K562 (cell line): ENCODE measurements around the gene ZNF860. TPM values are rescaled to one million over a fixed set of nuclear protein-coding genes. Genes with fewer than 3 reads are reported as not detected.

ENCODE experiments used
- ATAC-seq: fragments of 200-7000 bp; cut with Tn5 transposase; 3 replicates; pipeline ENCODE4 v1.9.1; 2020; ENCODE audit warnings: moderate library complexity
- BruUV-seq: library from RNA; stranded (reverse); fragments of 400-500 nt; replicated peaks from 2 replicates; lab custom pipeline; 2021; lab: Mats Ljungman, UMichigan
- CTCF ChIA-PET: fragments of 300-600 bp; formaldehyde crosslinking; extraction: SDS; loops from one replicate; lab custom pipeline; 2021; ENCODE audit warnings: low intra/inter-chr PET ratio; lab: Yijun Ruan, JAX
- POLR2A ChIA-PET: fragments of 300-600, 350-650 bp; sonication (Branson Sonifier 250); formaldehyde crosslinking; extraction: SDS; loops from one replicate; lab custom pipeline; 2021; ENCODE audit warnings: antibody characterized with exemption, inconsistent platforms; lab: Yijun Ruan, JAX
- DNase-seq, 4 experiments: peaks; one replicate each; pipeline versions ENCODE4 v3.0.0 to v3.0.0-alpha.2; 2011 to 2018; ENCODE audit warnings: low spot score in 3 of 4, mixed read lengths in 3 of 4; ENCODE audit errors: extremely low read depth in 1 of 4
- FAIRE-seq: peaks from 2 replicates; lab custom pipeline; 2011; peaks lifted over from hg19 to GRCh38; lab: Jason Lieb, UNC
- H2AFZ ChIP-seq: 2 replicates; pipeline ENCODE4 v1.6.0; 2011; ENCODE audit warnings: low read depth, low read length, control low read depth, inconsistent platforms
- H3K27ac ChIP-seq: fragments of 200-600 bp; 3 replicates; pipeline ENCODE4 v1.8.0; 2011; ENCODE audit warnings: low read depth, mild to moderate bottlenecking, control low read depth, inconsistent platforms, low read length, moderate library complexity, mixed read lengths; ENCODE audit errors: extremely low read depth
- H3K27me3 ChIP-seq, 2 experiments: fragments of 300-600 bp in 1 of 2; 2 replicates in 1 of 2; 3 replicates in 1 of 2; pipeline versions ENCODE4 v1.6.0 to v1.8.0; 2011; ENCODE audit warnings: inconsistent platforms in 2 of 2, low read length in 2 of 2, mild to moderate bottlenecking in 1 of 2, mixed read lengths in 1 of 2, moderate library complexity in 1 of 2; ENCODE audit not compliant: control insufficient read depth in 2 of 2, insufficient read depth in 2 of 2
- H3K36me3 ChIP-seq: fragments of 300-600 bp; 3 replicates; pipeline ENCODE4 v1.8.0; 2011; ENCODE audit warnings: mild to moderate bottlenecking, low read length, inconsistent platforms; ENCODE audit not compliant: control insufficient read depth, insufficient read depth
- H3K4me1 ChIP-seq, 2 experiments: fragments of 200-600 bp in 1 of 2; replicated peaks in 1 of 2; 2 replicates in 1 of 2; 3 replicates in 1 of 2; pipeline versions ENCODE4 v1.5.1 to v1.8.0; 2011; ENCODE audit warnings: inconsistent platforms in 2 of 2, low read length in 2 of 2, mild to moderate bottlenecking in 1 of 2, mixed read lengths in 1 of 2, moderate library complexity in 1 of 2; ENCODE audit not compliant: control insufficient read depth in 2 of 2, insufficient read depth in 2 of 2
- H3K4me2 ChIP-seq: 2 replicates; pipeline ENCODE4 v1.6.1; 2011; ENCODE audit warnings: low read length, control low read depth, inconsistent platforms, mixed read lengths; ENCODE audit not compliant: insufficient read depth
- H3K4me3 ChIP-seq: fragments of 200-600 bp; sonication (generic), shearing (Covaris generic); 2 replicates; pipeline ENCODE4 v1.5.1; 2016; ENCODE audit warnings: control low read depth, inconsistent platforms
- H3K79me2 ChIP-seq: fragments of 200-600 bp; 3 replicates; pipeline ENCODE4 v1.8.0; 2011; ENCODE audit warnings: low read length, inconsistent platforms; ENCODE audit not compliant: control insufficient read depth, insufficient read depth
- H3K9ac ChIP-seq, 2 experiments: 2 replicates each; pipeline versions ENCODE4 v1.6.0 to v1.6.1; 2011; ENCODE audit warnings: low read depth in 2 of 2, low read length in 2 of 2, control low read depth in 1 of 2, inconsistent platforms in 1 of 2, mild to moderate bottlenecking in 1 of 2, mixed read lengths in 1 of 2; ENCODE audit not compliant: insufficient read depth in 1 of 2
- H3K9me1 ChIP-seq: one replicate; pipeline ENCODE4 v1.6.0; 2011; ENCODE audit warnings: inconsistent platforms, mild to moderate bottlenecking, low read length, moderate library complexity; ENCODE audit not compliant: control insufficient read depth, insufficient read depth
- H3K9me3 ChIP-seq: replicated peaks from 2 replicates; pipeline ENCODE4 v1.5.1; 2011; ENCODE audit warnings: low read depth, low read length, inconsistent platforms; ENCODE audit not compliant: control insufficient read depth, insufficient read depth
- H4K20me1 ChIP-seq: replicated peaks from 2 replicates; pipeline ENCODE4 v1.6.1; 2011; ENCODE audit warnings: low read length, inconsistent platforms, mixed read lengths; ENCODE audit not compliant: control insufficient read depth, insufficient read depth
- ELF2 ChIP-seq: fragments of 250-450 bp; sonication (Bioruptor Pico); IDR thresholded peaks from 2 replicates; pipeline ENCODE4 v1.5.0; 2021; ENCODE audit warnings: mild to moderate bottlenecking
- ELF4 ChIP-seq: fragments of 450-650 bp; formaldehyde crosslinking; IDR thresholded peaks from 2 replicates; pipeline ENCODE4 v1.4.0; 2022; ENCODE audit warnings: missing genetic modification characterization
- HINFP ChIP-seq: fragments of 450-650 bp; conservative IDR thresholded peaks from 2 replicates; pipeline ENCODE4 v1.6.1; 2016; ENCODE audit warnings: missing genetic modification characterization, low read depth, mild to moderate bottlenecking, control low read depth, missing compliant biosample characterization
- HMG20B ChIP-seq: fragments of 250-450 bp; sonication (Bioruptor Pico); IDR thresholded peaks from 2 replicates; pipeline ENCODE4 v1.5.0; 2021; ENCODE audit warnings: mild to moderate bottlenecking
- SLC30A9 ChIP-seq: fragments of 250-450 bp; sonication (Bioruptor Pico); IDR thresholded peaks from 2 replicates; pipeline ENCODE4 v1.8.0; 2022; ENCODE audit warnings: mild to moderate bottlenecking, moderate library complexity
- ZNF224 ChIP-seq: sonication (generic); formaldehyde crosslinking; IDR thresholded peaks from 2 replicates; pipeline ENCODE4 v1.8.0; 2022; ENCODE audit warnings: mild to moderate bottlenecking, missing genetic modification reagents
- WGBS: fragments of 100-300 bp; shearing (Covaris generic); methylation state at CpG from one replicate; pipeline ENCODE4 v1.1.6; 2016; ENCODE audit warnings: low coverage, mixed read lengths; ENCODE audit not compliant: insufficient coverage; ENCODE audit errors: missing lambda C conversion rate; 5-methylcytosine and 5-hydroxymethylcytosine counted together
- in situ Hi-C: fragments of 300-500 bp; cut with MboI; formaldehyde crosslinking; loops from 4 replicates; pipeline ENCODE4 v1.15.0; 2018; ENCODE audit warnings: inconsistent platforms, mixed read lengths
- intact Hi-C: fragments of 100-400 bp; cut with micrococcal nuclease; formaldehyde crosslinking; loops from 2 replicates; pipeline ENCODE4 v1.14.2; 2022
- polyA plus RNA-seq, 8 experiments: library from polyadenylated mRNA; depleted of rRNA in 4 of 8; stranded (reverse) in 5 of 8; unstranded in 3 of 8; fragments of >200 nt; fragmentation: Nextera tagmentation in 2 of 8; fragmentation: Illumina TruSeq in 1 of 8; extraction: Ambion mirVana in 2 of 8; extraction: Trizol in 1 of 8; gene quantifications; 2 replicates each; pipeline versions ENCODE4 v1.2.1 to v1.2.3, GENCODE V29; 2011 to 2014; ENCODE audit warnings: inconsistent platforms in 1 of 8, missing spikeins in 1 of 8
- total RNA-seq, 7 experiments: library from RNA; depleted of rRNA in 6 of 7; stranded (reverse); fragments of >200 nt in 6 of 7; fragmentation: Illumina TruSeq in 2 of 7; extraction: Trizol in 2 of 7; gene quantifications; 2 replicates each; pipeline versions ENCODE4 v1.2.1 to v1.2.3, GENCODE V29; 2011 to 2021; ENCODE audit warnings: low replicate concordance in 1 of 7
- TF ChIP-seq, protein P1 (sequence below): fragments of 250-450 bp; sonication (Bioruptor Pico); IDR thresholded peaks from 2 replicates; pipeline ENCODE4 v1.8.0; 2022; ENCODE audit warnings: inconsistent platforms
- TF ChIP-seq, protein P2 (sequence below): fragments of 450-650 bp; IDR thresholded peaks from 2 replicates; pipeline ENCODE4 v1.7.0; 2016; ENCODE audit warnings: borderline replicate concordance
- TF ChIP-seq, protein P3 (sequence below): fragments of 150-350 bp; conservative IDR thresholded peaks from 2 replicates; pipeline ENCODE4 v1.6.1; 2014; ENCODE audit warnings: low read length

ZNF860 gene
- total and polyA plus RNA-seq, 9 of the 15 experiments (the other 6 are each of a cell fraction or from before 2014, with no cell fraction given), result not detected

DNA sequence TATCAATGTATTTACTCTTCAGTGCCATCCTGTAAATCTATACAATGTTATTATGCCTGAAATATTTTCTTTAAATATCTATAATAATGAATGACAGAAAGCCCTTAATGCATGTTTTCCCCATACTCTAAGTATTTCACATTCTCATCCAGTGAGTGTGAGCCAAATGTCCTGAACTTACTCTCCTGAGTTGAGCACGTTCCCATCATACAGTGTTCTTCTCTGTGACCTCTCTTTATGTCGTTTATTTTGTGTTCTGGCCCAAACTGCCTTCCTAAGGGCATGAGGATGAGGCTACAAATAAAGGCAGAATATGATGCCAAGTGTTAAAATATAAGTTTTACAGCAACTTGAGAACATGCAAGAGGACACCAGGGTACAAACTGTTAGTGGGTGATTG is 3.8 kb upstream of the ZNF860 start:
- Histone ChIP-seq H3K36me3 (no peaks in the 10 kb centered on the region), H3K4me2 (no peak overlapping the region), H3K9ac (no peak overlapping the region), H3K9me3 (no peaks in the 10 kb centered on the region), H3K4me3 (no peak overlapping the region), H3K27ac (no peak overlapping the region), H3K9me1 (no peaks in the 10 kb centered on the region), H3K79me2 (no peaks in the 10 kb centered on the region), H3K4me1 (peaks cover 0 to 14% of the 10 kb centered on the region in 2 experiments; a peak in 2 of 5 replicates), H2AFZ (no peak overlapping the region), H4K20me1 (no peaks in the 10 kb centered on the region; the same call in 1 of the 2 replicates), H3K27me3 (peaks cover 16 to 28% of the 10 kb centered on the region in 2 experiments; a peak in 4 of 5 replicates)
- CTCF ChIA-PET, result no interaction called here
- FAIRE-seq (no peak), DNase-seq (no peak), ATAC-seq (no peak)
- 0% methylated on average over 2 of the region's 2 CpGs for WGBS
- no TSS peak for BruUV-seq
- in situ Hi-C loops, result no loop called here
- TF ChIP-seq, protein P1, sequence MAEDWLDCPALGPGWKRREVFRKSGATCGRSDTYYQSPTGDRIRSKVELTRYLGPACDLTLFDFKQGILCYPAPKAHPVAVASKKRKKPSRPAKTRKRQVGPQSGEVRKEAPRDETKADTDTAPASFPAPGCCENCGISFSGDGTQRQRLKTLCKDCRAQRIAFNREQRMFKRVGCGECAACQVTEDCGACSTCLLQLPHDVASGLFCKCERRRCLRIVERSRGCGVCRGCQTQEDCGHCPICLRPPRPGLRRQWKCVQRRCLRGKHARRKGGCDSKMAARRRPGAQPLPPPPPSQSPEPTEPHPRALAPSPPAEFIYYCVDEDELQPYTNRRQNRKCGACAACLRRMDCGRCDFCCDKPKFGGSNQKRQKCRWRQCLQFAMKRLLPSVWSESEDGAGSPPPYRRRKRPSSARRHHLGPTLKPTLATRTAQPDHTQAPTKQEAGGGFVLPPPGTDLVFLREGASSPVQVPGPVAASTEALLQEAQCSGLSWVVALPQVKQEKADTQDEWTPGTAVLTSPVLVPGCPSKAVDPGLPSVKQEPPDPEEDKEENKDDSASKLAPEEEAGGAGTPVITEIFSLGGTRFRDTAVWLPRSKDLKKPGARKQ (CRISPR knock-in tag), result no peak
- TF ChIP-seq HINFP (tag) (no peak), HMG20B (CRISPR knock-in tag) (no peak), ELF4 (CRISPR knock-in tag) (no peak), SLC30A9 (CRISPR knock-in tag) (no peak), ZNF224 (CRISPR knock-in tag) (no peak), ELF2 (CRISPR knock-in tag) (no peak)
- TF ChIP-seq, protein P2, sequence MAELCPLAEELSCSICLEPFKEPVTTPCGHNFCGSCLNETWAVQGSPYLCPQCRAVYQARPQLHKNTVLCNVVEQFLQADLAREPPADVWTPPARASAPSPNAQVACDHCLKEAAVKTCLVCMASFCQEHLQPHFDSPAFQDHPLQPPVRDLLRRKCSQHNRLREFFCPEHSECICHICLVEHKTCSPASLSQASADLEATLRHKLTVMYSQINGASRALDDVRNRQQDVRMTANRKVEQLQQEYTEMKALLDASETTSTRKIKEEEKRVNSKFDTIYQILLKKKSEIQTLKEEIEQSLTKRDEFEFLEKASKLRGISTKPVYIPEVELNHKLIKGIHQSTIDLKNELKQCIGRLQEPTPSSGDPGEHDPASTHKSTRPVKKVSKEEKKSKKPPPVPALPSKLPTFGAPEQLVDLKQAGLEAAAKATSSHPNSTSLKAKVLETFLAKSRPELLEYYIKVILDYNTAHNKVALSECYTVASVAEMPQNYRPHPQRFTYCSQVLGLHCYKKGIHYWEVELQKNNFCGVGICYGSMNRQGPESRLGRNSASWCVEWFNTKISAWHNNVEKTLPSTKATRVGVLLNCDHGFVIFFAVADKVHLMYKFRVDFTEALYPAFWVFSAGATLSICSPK, result no peak
- TF ChIP-seq, protein P3, sequence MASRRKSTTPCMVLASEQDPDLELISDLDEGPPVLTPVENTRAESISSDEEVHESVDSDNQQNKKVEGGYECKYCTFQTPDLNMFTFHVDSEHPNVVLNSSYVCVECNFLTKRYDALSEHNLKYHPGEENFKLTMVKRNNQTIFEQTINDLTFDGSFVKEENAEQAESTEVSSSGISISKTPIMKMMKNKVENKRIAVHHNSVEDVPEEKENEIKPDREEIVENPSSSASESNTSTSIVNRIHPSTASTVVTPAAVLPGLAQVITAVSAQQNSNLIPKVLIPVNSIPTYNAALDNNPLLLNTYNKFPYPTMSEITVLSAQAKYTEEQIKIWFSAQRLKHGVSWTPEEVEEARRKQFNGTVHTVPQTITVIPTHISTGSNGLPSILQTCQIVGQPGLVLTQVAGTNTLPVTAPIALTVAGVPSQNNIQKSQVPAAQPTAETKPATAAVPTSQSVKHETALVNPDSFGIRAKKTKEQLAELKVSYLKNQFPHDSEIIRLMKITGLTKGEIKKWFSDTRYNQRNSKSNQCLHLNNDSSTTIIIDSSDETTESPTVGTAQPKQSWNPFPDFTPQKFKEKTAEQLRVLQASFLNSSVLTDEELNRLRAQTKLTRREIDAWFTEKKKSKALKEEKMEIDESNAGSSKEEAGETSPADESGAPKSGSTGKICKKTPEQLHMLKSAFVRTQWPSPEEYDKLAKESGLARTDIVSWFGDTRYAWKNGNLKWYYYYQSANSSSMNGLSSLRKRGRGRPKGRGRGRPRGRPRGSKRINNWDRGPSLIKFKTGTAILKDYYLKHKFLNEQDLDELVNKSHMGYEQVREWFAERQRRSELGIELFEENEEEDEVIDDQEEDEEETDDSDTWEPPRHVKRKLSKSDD, result no peak
- intact Hi-C loops, result no loop called here
- POLR2A ChIA-PET, result no interaction called here
